Nephron (organoid): Measurements from ENCODE around the gene C2CD3.

Experiments
- H3K27ac Mint-ChIP-seq, 3 experiments: 2 replicates each; pipeline ENCODE4 v1.8.0; 2020; ENCODE audit warnings: mixed read lengths in 3 of 3, mild to moderate bottlenecking in 2 of 3, moderate library complexity in 1 of 3
- H3K27me3 Mint-ChIP-seq: 2 replicates; pipeline ENCODE4 v1.8.0; 2021; ENCODE audit warnings: low read depth, mild to moderate bottlenecking, moderate library complexity, mixed read lengths
- H3K36me3 Mint-ChIP-seq: 2 replicates; pipeline ENCODE4 v1.8.0; 2020; ENCODE audit warnings: low read depth, mixed read lengths
- H3K4me1 Mint-ChIP-seq: 2 replicates; pipeline ENCODE4 v1.8.0; 2020; ENCODE audit warnings: mixed read lengths
- H3K4me3 Mint-ChIP-seq, 3 experiments: 2 replicates each; pipeline ENCODE4 v1.8.0; 2020; ENCODE audit warnings: mild to moderate bottlenecking in 3 of 3, mixed read lengths in 3 of 3, moderate library complexity in 2 of 3
- H3K9me3 Mint-ChIP-seq: 2 replicates; pipeline ENCODE4 v1.8.0; 2020; ENCODE audit warnings: mixed read lengths
- CTCF ChIP-seq, 3 experiments: fragments of 200-600 bp; sonication (generic); IDR thresholded peaks; one replicate each; pipeline ENCODE4 v1.5.0; 2021; ENCODE audit warnings: antibody characterized with exemption in 3 of 3; ENCODE audit not compliant: unreplicated experiment in 3 of 3

Gene C2CD3

GRCh38 chr11:74097686-74098237, 73.0 kb downstream of the C2CD3 start:
- TF ChIP-seq CTCF (IDR thresholded peaks at IDR 0.05; ENCODE audit: unreplicated experiment in 3 of 3), result no peak
- Mint-ChIP-seq H3K36me3 (peaks cover 57% of the 10 kb centered on the region), H3K27me3 (no peaks in the 10 kb centered on the region), H3K4me3 (no peak overlapping the region), H3K27ac (no peak overlapping the region), H3K4me1 (no peaks in the 10 kb centered on the region), H3K9me3 (no peaks in the 10 kb centered on the region)

- Mint-ChIP-seq H3K9me3 (no peaks in the 10 kb centered on the region), H3K36me3 (peaks cover 43% of the 10 kb centered on the region), H3K27me3 (no peaks in the 10 kb centered on the region), H3K27ac (no peak overlapping the region), H3K4me1 (no peaks in the 10 kb centered on the region), H3K4me3 (no peak overlapping the region)
- TF ChIP-seq CTCF (IDR thresholded peaks at IDR 0.05; ENCODE audit: unreplicated experiment in 3 of 3), result no peak
Measured at GRCh38 chr11:74094393-74094792, 76.4 kb downstream of the C2CD3 start.

GRCh38 chr11:74092425-74092824, 78.4 kb downstream of the C2CD3 start:
- H3K27ac Mint-ChIP-seq, result no peak overlapping the region
- TF ChIP-seq CTCF (IDR thresholded peaks at IDR 0.05; ENCODE audit: unreplicated experiment in 3 of 3), result no peak
- H3K9me3 Mint-ChIP-seq, result no peaks in the 10 kb centered on the region
- no peaks in the 10 kb centered on the region for H3K27me3 Mint-ChIP-seq
- no peaks in the 10 kb centered on the region for H3K4me1 Mint-ChIP-seq
- H3K4me3 Mint-ChIP-seq, result no peak overlapping the region
- peaks cover 29% of the 10 kb centered on the region for H3K36me3 Mint-ChIP-seq

- no peak overlapping the region for H3K27ac Mint-ChIP-seq
- no peaks in the 10 kb centered on the region for H3K9me3 Mint-ChIP-seq
- H3K4me1 Mint-ChIP-seq, result no peaks in the 10 kb centered on the region
- H3K36me3 Mint-ChIP-seq, result peaks cover 26% of the 10 kb centered on the region
- no peaks in the 10 kb centered on the region for H3K27me3 Mint-ChIP-seq
- no peak overlapping the region for H3K4me3 Mint-ChIP-seq
- TF ChIP-seq CTCF (IDR thresholded peaks at IDR 0.05; ENCODE audit: unreplicated experiment in 3 of 3), result no peak
Measured at GRCh38 chr11:74091549-74091948, 79.3 kb downstream of the C2CD3 start.

- Mint-ChIP-seq H3K4me3 (no peak overlapping the region), H3K4me1 (no peaks in the 10 kb centered on the region), H3K9me3 (no peaks in the 10 kb centered on the region), H3K27ac (no peak overlapping the region), H3K27me3 (no peaks in the 10 kb centered on the region), H3K36me3 (peaks cover 30% of the 10 kb centered on the region)
- no peak for TF ChIP-seq CTCF (IDR thresholded peaks at IDR 0.05; ENCODE audit: unreplicated experiment in 3 of 3)
Measured at GRCh38 chr11:74090701-74091100, 80.1 kb downstream of the C2CD3 start.

GRCh38 chr11:74086242-74086884, 84.4 kb downstream of the C2CD3 start:
- no peak overlapping the region for H3K4me3 Mint-ChIP-seq
- H3K36me3 Mint-ChIP-seq, result peaks cover 49% of the 10 kb centered on the region
- no peak overlapping the region for H3K27ac Mint-ChIP-seq
- H3K4me1 Mint-ChIP-seq, result no peaks in the 10 kb centered on the region
- H3K27me3 Mint-ChIP-seq, result no peaks in the 10 kb centered on the region
- H3K9me3 Mint-ChIP-seq, result peaks cover 6% of the 10 kb centered on the region
- no peak for TF ChIP-seq CTCF (IDR thresholded peaks at IDR 0.05; ENCODE audit: unreplicated experiment in 3 of 3)
